ENCODE measurements around the gene RAB17.

DNA sequence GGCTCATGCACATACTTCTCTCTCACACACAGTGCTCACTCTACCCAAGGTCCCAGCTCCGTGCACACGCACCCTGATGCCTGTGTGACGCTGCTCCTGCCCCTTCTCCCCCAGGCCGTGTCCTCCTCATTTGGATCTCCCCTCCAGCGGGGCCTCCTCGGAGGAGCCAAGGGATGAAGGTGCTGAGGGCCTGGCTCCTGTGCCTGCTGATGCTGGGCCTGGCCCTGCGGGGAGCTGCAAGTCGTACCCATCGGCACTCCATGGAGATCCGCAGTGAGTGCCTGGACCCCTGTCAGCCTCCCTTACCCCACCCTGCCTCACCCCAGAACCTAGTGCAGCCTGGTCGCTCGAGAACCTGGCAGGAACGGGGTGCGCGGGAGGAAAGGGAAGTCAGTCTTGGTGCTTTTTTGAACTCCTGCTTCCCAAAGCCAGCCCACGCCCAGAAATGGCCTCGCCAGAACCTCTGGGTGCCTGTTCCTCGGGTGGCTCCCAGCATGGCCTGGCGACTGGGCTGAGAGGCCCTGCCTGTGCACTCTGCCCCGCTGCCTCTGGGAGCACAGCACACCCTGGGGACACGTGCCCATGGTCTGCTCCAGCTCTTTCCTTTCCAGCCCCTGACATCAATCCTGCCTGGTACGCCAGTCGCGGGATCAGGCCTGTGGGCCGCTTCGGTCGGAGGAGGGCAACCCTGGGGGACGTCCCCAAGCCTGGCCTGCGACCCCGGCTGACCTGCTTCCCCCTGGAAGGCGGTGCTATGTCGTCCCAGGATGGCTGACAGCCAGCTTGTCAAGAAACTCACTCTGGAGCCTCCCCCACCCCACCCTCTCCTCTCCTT is 23.9 kb downstream of the RAB17 start, which contains the start of gene PRLH:
- TF ChIP-seq BHLHE40 (IDR thresholded peaks at IDR 0.05; ENCODE audit: borderline replicate concordance) (no peak), SP1 (IDR thresholded peaks at IDR 0.05) (no peak), ARNT (IDR thresholded peaks at IDR 0.05) (no peak), TARDBP (IDR thresholded peaks at IDR 0.05) (no peak), FOXK2 (IDR thresholded peaks at IDR 0.05) (no peak), ZNF384 (IDR thresholded peaks at IDR 0.05) (no peak), NFRKB (IDR thresholded peaks at IDR 0.05) (no peak)
- TF ChIP-seq, protein P1, sequence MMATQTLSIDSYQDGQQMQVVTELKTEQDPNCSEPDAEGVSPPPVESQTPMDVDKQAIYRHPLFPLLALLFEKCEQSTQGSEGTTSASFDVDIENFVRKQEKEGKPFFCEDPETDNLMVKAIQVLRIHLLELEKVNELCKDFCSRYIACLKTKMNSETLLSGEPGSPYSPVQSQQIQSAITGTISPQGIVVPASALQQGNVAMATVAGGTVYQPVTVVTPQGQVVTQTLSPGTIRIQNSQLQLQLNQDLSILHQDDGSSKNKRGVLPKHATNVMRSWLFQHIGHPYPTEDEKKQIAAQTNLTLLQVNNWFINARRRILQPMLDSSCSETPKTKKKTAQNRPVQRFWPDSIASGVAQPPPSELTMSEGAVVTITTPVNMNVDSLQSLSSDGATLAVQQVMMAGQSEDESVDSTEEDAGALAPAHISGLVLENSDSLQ (IDR thresholded peaks at IDR 0.05) = no peak
